Activated CD4-positive, alpha-beta T cell treated with anti-CD3 and anti-CD28 coated beads, Interleukin-2, Interleukin-6, amounts not matched to agents 100 ng/mL and 50 ng/mL, durations not matched to agents 16 hours and 8 hours (primary cell): ENCODE results near the gene SNED1.
A peak's percentile ranks its signal among the peaks of the same experiment; 100 is the strongest.

Experiments used
- DNase-seq: peaks from one replicate; pipeline ENCODE4 v3.0.0-alpha.2; 2020

Gene SNED1

GRCh38 chr2:241049739-241050623 lies 51.6 kb downstream of the SNED1 start:
- no peak for DNase-seq

- no peak for DNase-seq
Measured at GRCh38 chr2:241050624-241051577, 52.5 kb downstream of the SNED1 start.

GRCh38 chr2:241051578-241052487 lies 53.4 kb downstream of the SNED1 start:
- DNase-seq: no peak

DNA sequence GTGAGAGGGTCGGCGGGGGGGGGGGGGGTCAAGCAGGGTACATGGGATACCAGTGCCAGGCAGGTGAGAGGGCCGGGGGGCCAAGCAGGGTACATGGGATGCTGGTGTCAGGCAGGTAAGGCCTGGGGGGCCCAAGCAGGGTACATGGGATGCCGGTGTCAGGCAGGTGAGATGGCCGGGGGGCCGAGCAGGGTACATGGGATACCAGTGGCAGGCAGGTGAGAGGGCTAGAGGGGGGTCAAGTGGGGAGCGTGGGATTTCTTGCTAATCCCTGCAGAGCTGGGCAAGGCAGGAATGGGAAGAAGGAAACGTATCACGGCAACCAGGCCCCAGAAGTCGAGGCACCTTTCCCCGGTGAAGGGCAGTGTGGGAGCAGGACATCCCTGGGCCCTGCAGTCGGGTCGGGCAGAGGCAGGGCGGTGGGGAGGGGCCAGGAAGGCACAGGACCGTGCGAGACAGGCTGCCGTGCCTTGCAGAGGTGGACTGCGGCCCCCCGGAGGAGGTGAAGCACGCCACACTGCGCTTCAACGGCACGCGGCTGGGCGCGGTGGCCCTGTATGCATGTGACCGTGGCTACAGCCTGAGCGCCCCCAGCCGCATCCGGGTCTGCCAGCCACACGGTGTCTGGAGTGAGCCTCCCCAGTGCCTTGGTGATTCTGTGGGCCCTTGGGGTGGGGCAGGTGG lies 54.4 kb downstream of the SNED1 start:
- no peak for DNase-seq

DNA sequence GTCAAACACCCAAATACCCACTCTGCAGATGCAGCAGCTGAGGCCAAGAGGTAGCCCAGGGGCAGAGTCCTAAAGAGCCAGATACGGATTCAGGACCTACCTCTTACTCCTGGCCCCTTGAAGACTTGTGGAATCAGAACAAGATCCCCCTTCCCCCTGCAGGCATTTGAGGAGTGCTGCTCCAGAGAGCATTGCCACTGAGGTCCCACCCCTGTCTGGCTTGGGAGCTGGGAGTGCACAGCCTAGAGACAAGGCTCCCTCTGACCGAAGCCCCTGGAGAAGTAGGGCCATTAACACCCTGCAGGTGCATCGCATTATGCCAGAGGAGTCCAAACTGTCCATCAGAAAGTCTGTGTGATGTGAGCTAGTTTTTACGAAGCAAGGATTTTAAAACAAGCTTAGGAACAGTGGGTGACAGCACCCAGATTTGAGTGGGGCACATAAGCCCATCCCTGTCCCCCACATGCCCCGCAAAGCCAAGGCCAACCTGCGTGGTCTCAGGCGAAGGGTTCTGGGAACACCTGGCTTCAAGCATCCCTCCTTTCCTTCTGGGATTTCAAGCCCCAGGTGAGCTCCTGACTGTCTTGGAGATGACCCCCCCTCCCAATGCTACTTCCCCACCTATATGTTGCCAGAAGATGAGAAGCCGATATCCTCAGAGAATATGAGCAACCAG lies 55.3 kb downstream of the SNED1 start:
- DNase-seq: no peak

GRCh38 chr2:241061275-241061674 lies 62.9 kb downstream of the SNED1 start:
- no peak for DNase-seq

DNA sequence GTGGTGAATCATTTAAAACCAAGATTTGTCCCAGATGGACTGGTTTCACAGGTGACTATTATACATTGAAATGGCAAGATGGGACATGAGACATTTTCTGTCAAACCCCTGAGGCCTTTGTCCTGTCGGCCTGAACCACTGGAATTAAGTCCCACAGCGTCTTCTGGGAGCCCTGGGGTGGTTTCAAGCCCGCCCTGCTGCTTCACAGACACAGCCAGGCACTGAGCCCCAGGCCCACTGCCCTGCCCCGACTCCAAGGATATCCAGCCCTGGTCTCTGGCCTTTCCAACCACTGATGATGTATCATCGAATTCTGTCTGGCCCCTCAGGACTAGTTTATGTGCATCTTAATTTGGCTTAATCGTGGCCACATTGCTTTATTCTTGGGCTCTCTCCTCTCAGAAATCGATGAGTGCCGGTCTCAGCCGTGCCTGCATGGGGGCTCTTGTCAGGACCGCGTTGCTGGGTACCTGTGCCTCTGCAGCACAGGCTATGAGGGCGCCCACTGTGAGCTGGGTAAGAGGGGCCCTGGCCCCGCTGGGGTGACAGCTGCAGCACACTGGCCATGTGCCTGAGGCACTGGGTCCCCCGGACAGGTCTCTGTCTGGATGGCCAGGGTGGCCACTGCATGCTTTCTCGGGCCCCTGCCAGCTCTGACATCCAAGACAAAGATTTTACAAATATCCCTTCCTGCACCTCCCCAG lies 64.1 kb downstream of the SNED1 start:
- DNase-seq: no peak

GRCh38 chr2:241063093-241063551 lies 64.7 kb downstream of the SNED1 start:
- no peak for DNase-seq

DNA sequence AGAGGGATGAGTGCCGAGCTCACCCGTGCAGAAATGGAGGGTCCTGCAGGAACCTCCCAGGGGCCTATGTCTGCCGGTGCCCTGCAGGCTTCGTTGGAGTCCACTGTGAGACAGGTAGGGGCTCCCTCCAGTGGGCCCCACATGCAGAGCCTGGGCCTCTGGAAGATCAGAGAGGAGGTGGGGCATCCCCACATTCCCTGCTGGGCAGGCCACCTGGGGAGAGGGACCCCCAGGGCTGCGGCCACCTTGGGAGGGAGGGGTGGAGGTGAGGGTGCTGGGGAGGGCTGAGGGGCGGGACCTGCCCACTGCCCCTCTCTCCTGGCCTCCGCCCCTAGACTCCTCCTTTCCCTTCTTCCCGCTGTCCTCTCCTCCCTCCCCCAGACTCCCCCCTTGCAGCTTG lies 65.2 kb downstream of the SNED1 start:
- DNase-seq: no peak

DNA sequence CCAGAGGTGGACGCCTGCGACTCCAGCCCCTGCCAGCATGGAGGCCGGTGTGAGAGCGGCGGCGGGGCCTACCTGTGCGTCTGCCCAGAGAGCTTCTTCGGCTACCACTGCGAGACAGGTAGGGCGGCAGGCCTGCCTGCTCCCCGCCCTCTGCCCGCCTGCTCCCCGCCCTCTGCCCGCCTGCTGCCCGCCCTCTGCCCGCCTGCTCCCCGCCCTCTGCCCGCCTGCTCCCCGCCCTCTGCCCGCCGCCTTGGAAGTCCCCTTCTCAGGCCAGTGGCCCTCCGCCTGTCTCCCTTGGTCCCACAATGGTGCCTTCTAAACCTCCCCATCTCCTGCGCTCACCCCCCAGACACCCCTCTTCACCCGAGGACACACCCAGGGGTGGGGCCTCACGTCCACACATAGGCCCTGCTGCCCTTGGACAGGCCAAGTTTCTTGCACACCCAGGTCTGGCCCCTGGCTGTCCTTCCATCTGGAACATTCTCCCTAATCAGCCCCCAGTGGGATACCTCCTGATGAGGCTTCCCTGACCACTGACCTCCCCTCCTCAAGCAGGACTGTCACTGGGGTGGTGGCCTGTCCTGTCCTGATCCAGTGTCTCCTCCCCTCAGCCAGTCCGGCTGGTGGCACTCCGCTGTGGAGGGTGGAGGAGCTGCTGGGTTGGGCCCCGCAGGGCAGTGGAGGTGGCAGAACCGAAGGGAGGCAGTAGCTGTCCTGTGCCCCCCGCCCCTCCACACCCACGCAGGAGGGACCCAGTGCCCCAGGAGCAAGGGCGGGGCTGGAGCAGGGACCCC lies 65.8 kb downstream of the SNED1 start:
- peak; percentile 55 for DNase-seq

DNA sequence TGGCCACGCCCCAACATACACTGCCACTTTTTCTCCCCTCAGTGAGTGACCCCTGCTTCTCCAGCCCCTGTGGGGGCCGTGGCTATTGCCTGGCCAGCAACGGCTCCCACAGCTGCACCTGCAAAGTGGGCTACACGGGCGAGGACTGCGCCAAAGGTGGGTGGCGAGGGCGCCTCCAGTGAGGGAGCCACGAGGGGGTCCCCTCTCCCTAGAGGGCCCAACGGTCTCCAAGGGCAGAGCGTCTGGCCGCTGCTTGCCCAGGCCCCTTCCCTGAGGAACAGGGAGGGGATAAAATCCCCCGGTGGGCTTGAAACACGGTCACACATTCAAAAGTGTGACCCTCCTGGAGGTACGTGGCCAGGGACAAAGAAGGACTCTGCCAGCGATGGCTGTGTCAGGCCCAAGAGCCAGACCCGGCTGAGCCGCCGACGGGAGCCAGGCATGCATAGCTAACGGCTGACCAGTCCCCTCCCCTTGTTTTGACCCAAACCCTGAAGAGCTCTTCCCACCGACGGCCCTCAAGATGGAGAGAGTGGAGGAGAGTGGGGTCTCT lies 66.5 kb downstream of the SNED1 start:
- DNase-seq: no peak

DNA sequence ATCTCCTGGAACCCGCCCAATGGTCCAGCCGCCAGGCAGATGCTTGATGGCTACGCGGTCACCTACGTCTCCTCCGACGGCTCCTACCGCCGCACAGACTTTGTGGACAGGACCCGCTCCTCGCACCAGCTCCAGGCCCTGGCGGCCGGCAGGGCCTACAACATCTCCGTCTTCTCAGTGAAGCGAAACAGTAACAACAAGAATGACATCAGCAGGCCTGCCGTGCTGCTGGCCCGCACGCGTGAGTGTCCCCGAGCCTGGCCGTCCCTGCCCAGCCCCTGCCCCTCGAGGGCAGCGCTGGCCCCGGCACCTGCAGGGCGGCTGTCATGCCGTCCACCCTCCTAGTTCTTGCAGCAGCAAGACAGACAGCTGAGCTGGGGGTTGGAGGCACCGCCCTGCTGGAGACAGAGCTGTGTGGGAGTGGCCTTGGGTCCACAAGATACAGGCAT lies 67.0 kb downstream of the SNED1 start:
- DNase-seq: no peak

GRCh38 chr2:241066171-241066892 lies 67.9 kb downstream of the SNED1 start:
- DNase-seq: no peak

DNA sequence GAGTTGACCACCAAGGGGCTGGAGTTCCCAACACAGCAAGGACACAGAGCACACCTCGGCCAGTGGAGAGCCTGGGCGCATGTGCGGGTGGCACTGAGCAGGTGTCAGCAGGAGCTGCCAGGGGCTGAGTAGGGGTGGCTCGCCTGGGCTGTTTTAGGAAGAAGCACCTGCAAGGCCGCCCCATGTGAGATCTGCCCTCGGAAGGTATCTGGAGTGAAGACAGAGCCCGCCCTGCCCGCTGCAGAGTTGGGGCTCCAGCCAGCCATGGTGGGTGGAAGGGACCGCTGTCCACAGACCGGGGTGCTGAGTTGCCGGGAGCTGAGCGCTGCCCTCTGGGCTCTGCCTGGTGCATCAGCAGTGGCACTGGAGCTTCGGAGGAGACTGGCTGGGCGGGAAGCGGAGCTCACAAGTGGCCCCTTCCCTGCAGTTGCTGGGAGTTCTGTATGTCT lies 68.5 kb downstream of the SNED1 start:
- no peak for DNase-seq

DNA sequence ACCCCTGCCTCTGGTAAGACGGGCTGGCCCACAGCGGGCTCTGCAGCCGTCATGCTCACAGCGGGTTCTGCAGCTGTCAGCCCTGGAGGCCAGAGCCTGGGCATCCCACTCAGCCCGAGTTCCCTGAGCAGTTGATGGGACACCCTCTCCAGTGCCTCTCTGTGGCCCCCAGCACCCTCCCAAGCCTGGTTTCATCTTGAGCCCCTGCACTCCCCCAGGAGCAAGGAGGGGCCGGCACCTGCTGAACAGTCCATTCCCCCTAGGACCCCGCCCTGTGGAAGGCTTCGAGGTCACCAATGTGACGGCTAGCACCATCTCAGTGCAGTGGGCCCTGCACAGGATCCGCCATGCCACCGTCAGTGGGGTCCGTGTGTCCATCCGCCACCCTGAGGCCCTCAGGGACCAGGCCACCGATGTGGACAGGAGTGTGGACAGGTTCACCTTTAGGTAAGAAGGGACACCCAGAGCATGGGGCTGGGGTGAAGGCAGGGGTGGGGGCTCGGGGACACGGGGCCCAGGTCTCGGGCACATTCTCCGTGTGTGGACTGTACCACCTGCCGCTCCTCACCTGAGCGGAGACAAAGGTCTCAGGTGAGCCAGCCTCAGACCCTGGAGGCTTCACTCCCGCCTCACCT lies 69.2 kb downstream of the SNED1 start:
- DNase-seq: no peak

- DNase-seq: no peak
Measured at GRCh38 chr2:241068136-241068941, 69.9 kb downstream of the SNED1 start.
